ENCODE data around the gene OBSCN. TPM values are rescaled to one million over a fixed set of nuclear protein-coding genes. Genes with fewer than 3 reads are reported as not detected.
A peak's percentile ranks its signal among the peaks of the same experiment; 100 is the strongest.

The OBSCN gene
- total and polyA plus RNA-seq, 2 of the 13 experiments (the other 11 are each of a cell fraction or from before 2014, with no cell fraction given): 0.20 TPM

DNA sequence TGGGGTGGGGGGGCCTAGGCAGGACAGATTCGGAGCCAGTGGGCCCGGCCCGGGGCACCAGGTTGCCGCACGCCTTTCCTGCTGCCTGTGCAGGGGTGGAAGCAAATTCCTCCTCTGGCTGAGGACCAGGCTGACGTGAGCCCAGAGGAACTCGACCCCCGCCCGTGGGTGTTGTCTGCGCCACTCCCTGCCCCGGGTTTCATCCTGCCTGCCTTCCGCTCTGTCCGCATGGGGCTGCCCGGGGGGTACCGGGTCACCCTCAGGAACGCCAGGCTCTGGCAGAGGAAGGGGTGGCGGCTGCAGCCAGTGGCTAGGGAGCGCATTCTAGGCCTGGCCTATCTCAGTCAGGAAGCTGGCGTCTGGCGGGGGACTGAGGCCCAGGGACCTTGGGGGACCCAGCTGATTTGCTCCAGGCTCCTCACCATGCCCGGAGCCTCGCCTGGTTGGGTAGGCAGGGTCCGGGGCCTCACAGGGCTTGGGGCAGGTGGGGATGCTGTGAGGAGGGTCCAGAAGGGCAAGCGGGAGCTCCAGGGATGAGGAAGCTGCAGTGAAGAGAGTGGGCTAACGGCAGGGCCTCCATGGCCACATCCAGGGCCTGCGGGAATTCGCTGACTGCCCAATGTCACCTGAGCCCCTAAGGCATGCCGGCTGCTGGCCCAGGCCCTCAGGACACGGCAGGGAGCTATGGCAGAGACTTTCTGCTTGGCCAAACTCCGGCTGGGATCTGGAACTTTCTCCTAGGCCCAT is 44.7 kb upstream of the OBSCN start:
- H3K36me3 ChIP-seq (replicated peaks in 1 of 2; ENCODE audit: control insufficient read depth in 1 of 2, insufficient read depth in 2 of 2, low read length in 2 of 2): no peaks in the 10 kb centered on the region
- ATAC-seq (no peak), FAIRE-seq (no peak), DNase-seq (ENCODE audit: low spot score) (no peak)
- no peak overlapping the region for H2AFZ ChIP-seq (ENCODE audit: low read length)
- ChIA-PET POLR2A (no interaction called here), CTCF (ENCODE audit: low intra/inter-chr PET ratio, low total read pairs) (no interaction called here)
- H4K20me1 ChIP-seq (ENCODE audit: insufficient read depth, low read length): no peaks in the 10 kb centered on the region
- H3K9me3 ChIP-seq (ENCODE audit: low read length): no peaks in the 10 kb centered on the region
- 81% methylated on average over 9 of the region's 30 CpGs for WGBS (ENCODE audit: low lambda C conversion rate)
- no peak overlapping the region; the same call in 1 of the 2 replicates for H3K4me2 ChIP-seq (ENCODE audit: low read depth, low read length)
- H3K27me3 ChIP-seq (ENCODE audit: control insufficient read depth in 1 of 2, insufficient read depth in 2 of 2, low read length in 2 of 2): no peaks in the 10 kb centered on the region; a peak in 1 of 5 replicates
- H3K4me3 ChIP-seq (replicated peaks in 1 of 3; ENCODE audit: insufficient read depth in 1 of 3, low read depth in 2 of 3, low read length in 3 of 3): no peak overlapping the region; a peak in 1 of 6 replicates
- intact Hi-C loops (cut with micrococcal nuclease; ENCODE audit: unreplicated experiment) (no loop called here), in situ Hi-C loops (cut with HindIII; ENCODE audit: extremely low pct_ligation_motif_present, low pct_unique_long_range_greater_than_20kb) (no loop called here)
- 0 out of 2 replicates have a peak overlapping the region, but pooled peaks have one; percentile 17 for H3K9ac ChIP-seq (ENCODE audit: insufficient read depth, low read depth, low read length)
- H3K79me2 ChIP-seq (ENCODE audit: insufficient read depth, low read length): peaks cover 5% of the 10 kb centered on the region
- peaks cover 62% of the 10 kb centered on the region for H3K4me1 ChIP-seq (ENCODE audit: insufficient read depth, low read length)
- no peak overlapping the region for H3K27ac ChIP-seq (ENCODE audit: extremely low read length, insufficient read depth, low read length)
- no TSS peak for BruUV-seq (replicated peaks)
- peak; percentile 86 for TF ChIP-seq AGO2 (optimal IDR thresholded peaks at IDR 0.05; ENCODE audit: low read depth, low read length)
- no peak for TF ChIP-seq ZNF276 (CRISPR knock-in tag; IDR thresholded peaks at IDR 0.05; ENCODE audit: low read depth)
- peak; percentile 49 for TF ChIP-seq ZBTB33 (CRISPR knock-in tag; IDR thresholded peaks at IDR 0.05)
- TF ChIP-seq, protein P1, sequence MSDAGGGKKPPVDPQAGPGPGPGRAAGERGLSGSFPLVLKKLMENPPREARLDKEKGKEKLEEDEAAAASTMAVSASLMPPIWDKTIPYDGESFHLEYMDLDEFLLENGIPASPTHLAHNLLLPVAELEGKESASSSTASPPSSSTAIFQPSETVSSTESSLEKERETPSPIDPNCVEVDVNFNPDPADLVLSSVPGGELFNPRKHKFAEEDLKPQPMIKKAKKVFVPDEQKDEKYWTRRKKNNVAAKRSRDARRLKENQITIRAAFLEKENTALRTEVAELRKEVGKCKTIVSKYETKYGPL (CRISPR knock-in tag; IDR thresholded peaks at IDR 0.05): no peak
- no peak for TF ChIP-seq NFE2L2 (IDR thresholded peaks at IDR 0.05; ENCODE audit: low read length)
- no peak for TF ChIP-seq KDM2A (CRISPR knock-in tag; IDR thresholded peaks at IDR 0.05; ENCODE audit: borderline replicate concordance, low read depth)
- TF ChIP-seq SP2 (CRISPR knock-in tag; IDR thresholded peaks at IDR 0.05): no peak
- TF ChIP-seq TEAD3 (CRISPR knock-in tag; optimal IDR thresholded peaks at IDR 0.05; ENCODE audit: borderline replicate concordance): peak; percentile 14
- no peak for TF ChIP-seq ZNF263 (CRISPR knock-in tag; IDR thresholded peaks at IDR 0.05)
- peak; percentile 15; the same call in 1 of the 2 replicates for TF ChIP-seq ZBTB38 (CRISPR knock-in tag; IDR thresholded peaks at IDR 0.05)
- no peak for TF ChIP-seq HMGXB4 (CRISPR knock-in tag; IDR thresholded peaks at IDR 0.05; ENCODE audit: borderline replicate concordance in 1 of 2, low read depth in 1 of 2)
- TF ChIP-seq GABPA (IDR thresholded peaks at IDR 0.05; ENCODE audit: low read depth, low read length): no peak
- no peak for TF ChIP-seq GABPA (CRISPR knock-in tag; IDR thresholded peaks at IDR 0.05; ENCODE audit: low read depth)
- peak; percentile 46; the same call in 1 of the 2 replicates for TF ChIP-seq POLR2G (IDR thresholded peaks at IDR 0.05; ENCODE audit: low read depth, low read length)
- TF ChIP-seq ZNF577 (CRISPR knock-in tag; IDR thresholded peaks at IDR 0.05; ENCODE audit: borderline replicate concordance, low read depth): no peak
- TF ChIP-seq GPN1 (CRISPR knock-in tag; IDR thresholded peaks at IDR 0.05; ENCODE audit: borderline replicate concordance): no peak
- TF ChIP-seq ARHGAP35 (CRISPR knock-in tag; IDR thresholded peaks at IDR 0.05; ENCODE audit: borderline replicate concordance): no peak
- TF ChIP-seq AGO1 (IDR thresholded peaks at IDR 0.05; ENCODE audit: low read depth, low read length, poor library complexity, severe bottlenecking): peak; percentile 78
